GM19043 (cell line): ENCODE results near the gene NPTX2.
A peak's percentile ranks its signal among the peaks of the same experiment; 100 is the strongest.

Experiments used
- ATAC-seq: cut with Tn5 transposase; IDR thresholded peaks from one replicate; pipeline ENCODE4 v1.9.1; 2021; ENCODE audit warnings: low read depth; ENCODE audit not compliant: unreplicated experiment

The NPTX2 gene

GRCh38 chr7:98616381-98617050, 569 bp upstream of the NPTX2 start:
- no peak for ATAC-seq

- ATAC-seq = no peak
Measured at GRCh38 chr7:98617960-98618418, 904 bp downstream of the NPTX2 start.

- no peak for ATAC-seq
Measured at GRCh38 chr7:98618786-98619185, 1.7 kb downstream of the NPTX2 start.

- no peak for ATAC-seq
Measured at GRCh38 chr7:98619450-98620321, 2.6 kb downstream of the NPTX2 start.

- ATAC-seq = no peak
Measured at GRCh38 chr7:98621573-98622482, 4.7 kb downstream of the NPTX2 start.

- ATAC-seq = no peak
Measured at GRCh38 chr7:98622926-98623325, 5.8 kb downstream of the NPTX2 start.

- no peak for ATAC-seq
Measured at GRCh38 chr7:98624846-98625420, 7.8 kb downstream of the NPTX2 start.

GRCh38 chr7:98626460-98627412, 9.7 kb downstream of the NPTX2 start:
- no peak for ATAC-seq

- ATAC-seq = no peak
Measured at GRCh38 chr7:98627413-98627790, 10.3 kb downstream of the NPTX2 start.

GRCh38 chr7:98628418-98628817, 11.3 kb downstream of the NPTX2 start:
- ATAC-seq = no peak

- ATAC-seq = no peak
Measured at GRCh38 chr7:98629001-98629431, 11.9 kb downstream of the NPTX2 start.

GRCh38 chr7:98630149-98630548, 13.1 kb downstream of the NPTX2 start:
- ATAC-seq = no peak

- no peak for ATAC-seq
Measured at GRCh38 chr7:98630770-98631169, 13.7 kb downstream of the NPTX2 start.

- ATAC-seq = no peak
Measured at GRCh38 chr7:98638853-98639252, 21.8 kb downstream of the NPTX2 start.

- ATAC-seq = no peak
Measured at GRCh38 chr7:98640375-98640774, 23.3 kb downstream of the NPTX2 start.

- peak; percentile 72 for ATAC-seq
Measured at GRCh38 chr7:98641646-98642500, 24.8 kb downstream of the NPTX2 start.

GRCh38 chr7:98643236-98643985, 26.3 kb downstream of the NPTX2 start:
- ATAC-seq = no peak

- ATAC-seq = no peak
Measured at GRCh38 chr7:98646465-98646864, 29.4 kb downstream of the NPTX2 start.
